HUES64 (cell line): ENCODE data around the gene CNRIP1. TPM values are rescaled to one million over a fixed set of nuclear protein-coding genes. Genes with fewer than 3 reads are reported as not detected.

Experiments used
- H3K27ac ChIP-seq: 2 replicates; pipeline ENCODE4 v1.7.0; 2013; ENCODE audit warnings: low read depth, low read length, inconsistent platforms
- H3K27me3 ChIP-seq: 2 replicates; pipeline ENCODE4 v1.6.1; 2013; ENCODE audit warnings: mild to moderate bottlenecking, low read length; ENCODE audit not compliant: insufficient read depth
- H3K36me3 ChIP-seq: 2 replicates; pipeline ENCODE4 v1.6.1; 2013; ENCODE audit warnings: mild to moderate bottlenecking, low read length; ENCODE audit not compliant: insufficient read depth
- H3K4me1 ChIP-seq: 2 replicates; pipeline ENCODE4 v1.6.1; 2013; ENCODE audit warnings: mild to moderate bottlenecking, low read length, moderate library complexity; ENCODE audit not compliant: insufficient read depth
- H3K4me3 ChIP-seq: 2 replicates; pipeline ENCODE4 v1.5.1; 2013; ENCODE audit warnings: mild to moderate bottlenecking, low read length, moderate library complexity
- H3K9ac ChIP-seq: 2 replicates; pipeline ENCODE4 v1.6.1; 2013; ENCODE audit warnings: mild to moderate bottlenecking, low read depth, low read length
- H3K9me3 ChIP-seq: 2 replicates; pipeline ENCODE4 v1.6.1; 2013; ENCODE audit warnings: low read depth, low read length; ENCODE audit not compliant: insufficient read depth
- WGBS: fragments of 150-250, 120-280 bp; methylation state at CpG from one replicate; pipeline ENCODE4 v1.1.7; 2013; ENCODE audit warnings: missing lambda C conversion rate; 5-methylcytosine and 5-hydroxymethylcytosine counted together
- polyA plus RNA-seq, 2 experiments: library from polyadenylated mRNA; stranded (reverse); fragments of 50-300 nt; gene quantifications; one replicate each; pipeline ENCODE4 v1.2.3, GENCODE V29; 2013

CNRIP1 gene, protein sequence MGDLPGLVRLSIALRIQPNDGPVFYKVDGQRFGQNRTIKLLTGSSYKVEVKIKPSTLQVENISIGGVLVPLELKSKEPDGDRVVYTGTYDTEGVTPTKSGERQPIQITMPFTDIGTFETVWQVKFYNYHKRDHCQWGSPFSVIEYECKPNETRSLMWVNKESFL
- 0.95 TPM for polyA plus RNA-seq (2013, experiment 1 of 2)
- polyA plus RNA-seq (2013, experiment 2 of 2): 1.7 TPM

DNA sequence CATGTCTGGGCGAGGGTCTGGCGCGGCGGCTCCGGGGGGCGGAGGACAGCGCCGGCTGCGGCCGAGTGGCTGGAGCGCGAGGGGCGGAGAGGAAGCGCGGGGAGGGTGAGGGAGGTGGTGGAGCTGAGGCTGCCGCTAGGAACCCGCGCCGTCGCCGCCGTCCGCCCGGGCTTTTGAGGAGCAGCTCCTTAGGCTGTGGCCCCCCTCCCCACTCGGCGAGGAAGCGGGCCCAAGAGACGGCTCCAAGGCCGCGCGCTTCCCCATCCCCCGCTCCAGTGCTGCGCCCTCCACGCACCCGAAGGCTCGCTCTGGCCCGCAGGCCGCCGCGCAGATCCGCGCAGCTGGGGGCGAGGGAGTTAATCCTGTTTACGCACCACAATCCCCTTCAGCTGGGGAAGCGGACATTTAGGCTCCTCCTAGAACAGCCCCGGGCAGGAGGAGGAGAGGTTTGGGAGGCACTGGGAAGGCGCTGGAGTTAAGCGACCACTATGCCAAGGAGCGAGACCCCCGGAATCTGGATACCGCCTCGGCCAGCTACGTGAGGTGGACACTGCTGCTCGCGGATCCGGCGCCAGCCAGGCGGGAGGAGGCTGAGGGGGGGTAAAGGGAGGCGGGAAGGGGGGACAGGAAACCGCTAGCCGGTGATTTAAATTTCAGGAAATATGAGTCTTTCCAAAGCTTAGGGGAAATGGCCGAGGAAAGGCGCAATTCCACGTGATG, at the start of gene CNRIP1:
CNRIP1 (minus strand) TSS at position 552 of the 720 bp plus-strand sequence; CDS start at position 3, 549 bp downstream.
- H3K27ac ChIP-seq: no peak within 1 kb of the TSS
- H3K4me3 ChIP-seq: peak within 1 kb of the TSS; percentile 63
- WGBS: under 1% methylated on average over 63 of the region's 64 CpGs
- H3K36me3 ChIP-seq: no peaks in the 10 kb centered on the region
- 0 out of 2 replicates have a peak, but pooled peaks cover 4% of the 10 kb centered on the region for H3K4me1 ChIP-seq
- H3K27me3 ChIP-seq: peaks cover 69% of the 10 kb centered on the region
- H3K9me3 ChIP-seq: no peaks in the 10 kb centered on the region
- H3K9ac ChIP-seq: peak within 1 kb of the TSS; percentile 20; the same call in 1 of the 2 replicates

DNA sequence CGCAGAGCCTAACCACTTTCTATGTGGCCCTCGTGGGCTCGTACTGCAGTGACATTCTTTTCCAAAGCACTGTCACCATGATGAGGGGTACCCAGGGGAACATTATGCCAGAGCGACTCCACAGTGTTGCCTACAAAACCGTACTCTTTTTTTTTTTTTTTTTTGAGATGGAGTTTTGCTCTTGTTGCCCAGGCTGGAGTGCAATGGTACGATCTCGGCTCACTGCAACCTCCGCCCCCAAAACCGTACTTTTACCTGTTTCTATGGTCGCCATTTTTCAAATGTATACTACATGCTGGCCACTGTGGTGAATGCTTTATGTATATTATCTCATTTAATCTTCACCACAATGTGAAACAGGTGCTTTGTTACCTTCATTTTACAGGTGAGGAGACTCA, 49.6 kb upstream of the CNRIP1 start:
- no peak overlapping the region for H3K27ac ChIP-seq
- no peaks in the 10 kb centered on the region for H3K4me1 ChIP-seq
- no peak overlapping the region for H3K4me3 ChIP-seq
- no peaks in the 10 kb centered on the region for H3K27me3 ChIP-seq
- H3K36me3 ChIP-seq: no peaks in the 10 kb centered on the region
- H3K9me3 ChIP-seq: no peaks in the 10 kb centered on the region
- 87% methylated on average over 10 of the region's 10 CpGs for WGBS
- H3K9ac ChIP-seq: no peak overlapping the region

DNA sequence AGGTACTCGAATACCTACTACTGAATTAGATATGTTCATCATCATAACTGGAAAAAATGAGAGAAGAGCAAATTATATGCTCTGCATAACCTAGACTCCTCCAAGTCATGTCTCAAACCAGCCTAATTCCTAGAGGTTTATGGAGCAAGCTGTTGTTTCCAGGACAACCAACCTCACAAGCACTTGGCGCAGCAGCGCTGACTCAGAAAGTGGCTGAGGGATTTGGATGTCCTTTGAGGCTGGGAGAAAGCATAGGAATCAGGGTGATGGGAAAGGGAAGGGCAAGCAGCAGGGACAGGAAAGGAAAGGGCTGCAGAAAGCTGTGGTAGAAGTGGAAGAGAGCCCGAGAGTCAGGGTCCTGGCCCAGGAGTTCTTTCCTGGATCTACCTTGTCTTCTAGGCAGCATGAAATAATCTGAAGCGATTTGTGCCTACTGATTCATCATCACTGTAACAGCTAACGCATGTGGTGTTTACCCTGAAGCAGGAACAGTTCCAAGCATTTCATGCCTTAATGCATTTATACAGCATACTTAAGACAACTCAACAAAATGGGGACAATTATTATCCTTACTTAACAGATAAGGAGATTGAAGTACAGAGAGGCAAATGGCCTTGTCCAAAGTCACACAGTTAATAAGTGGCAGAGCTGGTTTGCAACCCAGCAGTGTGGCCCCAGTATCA, 49.0 kb upstream of the CNRIP1 start:
- no peaks in the 10 kb centered on the region for H3K4me1 ChIP-seq
- no peak overlapping the region for H3K9ac ChIP-seq
- WGBS: 89% methylated on average over 5 of the region's 6 CpGs

DNA sequence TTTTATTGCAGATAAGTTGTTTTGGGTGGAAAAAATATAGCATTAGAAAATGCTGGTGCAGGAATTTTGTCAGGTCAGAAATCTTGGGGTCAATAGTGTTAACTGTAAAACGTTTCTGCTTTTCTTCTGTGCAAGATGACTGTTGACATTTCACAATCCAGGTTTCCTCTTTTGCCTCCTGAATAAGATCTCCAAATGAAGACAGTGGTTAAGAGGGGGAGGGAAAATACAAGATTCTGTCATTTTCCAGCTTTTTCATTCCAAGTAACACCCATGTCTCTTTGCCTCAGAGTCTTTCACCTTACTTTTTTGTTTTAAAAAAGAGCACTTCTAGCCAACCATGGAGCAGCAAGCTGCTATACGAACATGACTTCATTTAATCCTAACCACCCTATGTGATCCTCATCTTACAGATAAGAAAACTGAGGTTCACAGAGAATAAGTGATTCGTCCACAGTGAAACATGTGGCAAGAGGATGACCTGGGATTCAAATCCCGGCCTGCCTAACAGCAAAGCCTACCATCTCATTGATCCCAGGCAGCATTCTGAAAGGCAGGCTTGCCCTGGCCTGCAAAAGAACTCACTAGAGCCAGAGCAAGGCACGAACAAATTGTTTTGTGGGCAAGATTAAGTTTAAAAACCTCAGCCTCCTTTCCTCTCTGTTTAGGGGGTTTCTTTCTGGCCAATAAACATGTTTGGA, 48.4 kb upstream of the CNRIP1 start:
- no peak overlapping the region for H3K4me3 ChIP-seq
- H3K9me3 ChIP-seq: no peaks in the 10 kb centered on the region
- H3K9ac ChIP-seq: no peak overlapping the region
- no peaks in the 10 kb centered on the region for H3K4me1 ChIP-seq
- H3K27me3 ChIP-seq: 0 out of 2 replicates have a peak, but pooled peaks cover 2% of the 10 kb centered on the region
- H3K36me3 ChIP-seq: no peaks in the 10 kb centered on the region
- H3K27ac ChIP-seq: no peak overlapping the region
- WGBS: 81% methylated on average over 5 of the region's 5 CpGs

More for the DNA sequence above, 49.0 kb upstream of the CNRIP1 start:
- Histone ChIP-seq H3K27me3 (no peaks in the 10 kb centered on the region), H3K27ac (no peak overlapping the region), H3K36me3 (no peaks in the 10 kb centered on the region), H3K4me3 (no peak overlapping the region), H3K9me3 (no peaks in the 10 kb centered on the region)

DNA sequence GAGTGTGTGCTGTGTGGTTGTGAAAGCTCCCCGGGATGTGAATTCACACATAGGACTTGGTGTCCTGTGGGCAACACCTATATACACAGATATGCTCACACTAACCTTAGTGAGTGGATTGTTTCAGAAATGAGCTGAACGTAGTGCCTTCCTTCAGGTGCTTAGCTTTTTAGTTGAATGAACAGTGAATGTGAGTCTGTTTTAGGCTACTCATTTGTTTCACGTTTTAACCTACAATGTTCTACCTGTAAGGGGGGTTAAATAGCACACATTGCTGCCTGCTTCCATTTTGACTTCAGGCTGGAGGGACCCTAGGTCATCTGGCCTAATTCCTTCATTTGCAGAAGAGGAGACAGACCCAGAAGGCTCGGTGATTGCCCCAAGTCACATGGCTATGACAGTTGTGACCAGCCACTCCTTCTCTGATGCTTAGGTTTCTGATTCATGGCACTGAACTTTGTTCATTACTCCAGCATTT, 46.4 kb upstream of the CNRIP1 start:
- H3K27me3 ChIP-seq: 0 out of 2 replicates have a peak, but pooled peaks cover 5% of the 10 kb centered on the region
- H3K9me3 ChIP-seq: no peaks in the 10 kb centered on the region
- WGBS: 87% methylated on average over 3 of the region's 4 CpGs
- H3K36me3 ChIP-seq: no peaks in the 10 kb centered on the region
- H3K4me1 ChIP-seq: no peaks in the 10 kb centered on the region
- no peak overlapping the region for H3K9ac ChIP-seq
- H3K27ac ChIP-seq: no peak overlapping the region
- H3K4me3 ChIP-seq: no peak overlapping the region

DNA sequence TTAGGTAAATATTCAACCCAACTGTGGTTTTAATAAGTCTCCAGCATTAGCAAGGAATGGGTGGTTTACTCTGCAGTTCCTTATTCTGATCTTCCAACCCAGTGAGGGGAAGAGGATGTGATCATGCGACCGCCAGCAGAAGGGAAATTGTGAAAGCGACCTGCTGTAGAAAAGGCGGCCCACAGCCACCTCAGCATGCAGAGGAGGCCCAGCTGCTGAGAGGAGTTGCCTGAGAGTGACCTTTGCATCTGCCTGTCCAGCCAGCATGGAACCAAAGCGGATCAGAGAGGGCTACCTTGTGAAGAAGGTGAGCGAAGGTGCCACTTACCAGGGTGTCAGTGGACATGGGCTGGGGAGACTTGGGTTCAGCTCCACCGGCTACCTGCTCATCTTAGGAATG, 45.3 kb upstream of the CNRIP1 start, which contains the start of gene PLEK:
PLEK (plus strand) TSS at position 196 of the 400 bp plus-strand sequence; CDS start at position 266, 70 bp downstream.
- WGBS: 89% methylated on average over 7 of the region's 7 CpGs

DNA sequence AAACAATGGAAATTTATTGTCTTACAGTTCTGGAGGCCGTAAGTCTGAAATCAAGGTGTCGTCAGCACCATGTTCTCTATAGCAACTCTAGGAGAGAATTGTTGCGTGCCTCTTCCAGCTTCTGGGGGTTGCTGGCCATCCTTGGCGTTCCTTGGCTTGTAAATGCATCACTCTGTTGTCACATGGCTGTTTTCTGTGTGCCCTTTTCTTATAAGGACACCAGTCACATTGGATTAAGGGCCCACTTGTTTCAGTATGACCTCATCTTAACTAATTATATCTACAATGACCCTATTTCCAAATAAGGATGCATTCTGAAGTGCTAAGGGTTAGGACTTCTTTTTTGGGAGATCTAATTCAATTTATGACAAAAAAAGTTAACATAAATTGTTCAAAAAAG, 44.0 kb upstream of the CNRIP1 start:
- Histone ChIP-seq H3K4me3 (no peak overlapping the region), H3K27ac (no peak overlapping the region), H3K27me3 (0 out of 2 replicates have a peak, but pooled peaks cover 5% of the 10 kb centered on the region), H3K9me3 (no peaks in the 10 kb centered on the region), H3K4me1 (no peaks in the 10 kb centered on the region), H3K36me3 (no peaks in the 10 kb centered on the region), H3K9ac (no peak overlapping the region)
- 93% methylated on average over 4 of the region's 4 CpGs for WGBS

More for the DNA sequence above, 45.3 kb upstream of the CNRIP1 start, which contains the start of gene PLEK:
- H3K27ac ChIP-seq: no peak within 1 kb of the TSS
- H3K4me1 ChIP-seq: no peaks in the 10 kb centered on the region
- H3K9me3 ChIP-seq: no peaks in the 10 kb centered on the region
- H3K36me3 ChIP-seq: no peaks in the 10 kb centered on the region
- H3K4me3 ChIP-seq: no peak within 1 kb of the TSS
- 0 out of 2 replicates have a peak within 1 kb of the TSS, but pooled peaks have one; percentile 9 for H3K9ac ChIP-seq
- 0 out of 2 replicates have a peak, but pooled peaks cover 5% of the 10 kb centered on the region for H3K27me3 ChIP-seq

DNA sequence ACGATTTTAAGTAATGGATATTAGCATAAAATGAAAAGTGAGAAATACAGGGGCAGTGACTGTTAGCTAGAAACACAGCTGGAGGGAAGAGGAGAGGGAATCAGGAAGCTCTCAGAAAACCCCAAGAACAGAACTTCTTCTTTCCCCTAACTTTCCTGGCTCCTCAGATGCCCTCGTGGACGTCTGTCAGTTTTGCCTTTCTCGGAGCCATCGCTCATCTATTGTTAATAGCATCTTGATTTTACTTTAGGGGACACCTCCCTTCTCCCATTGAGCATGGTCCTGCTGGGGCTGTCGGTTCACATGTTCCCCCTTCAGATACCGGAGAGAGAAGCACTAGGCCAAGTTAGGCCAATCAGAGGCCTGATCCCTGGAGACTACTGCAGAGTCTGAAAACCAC, 43.0 kb upstream of the CNRIP1 start:
- Histone ChIP-seq H3K27ac (no peak overlapping the region), H3K4me1 (no peaks in the 10 kb centered on the region), H3K36me3 (no peaks in the 10 kb centered on the region), H3K27me3 (0 out of 2 replicates have a peak, but pooled peaks cover 5% of the 10 kb centered on the region), H3K4me3 (no peak overlapping the region), H3K9ac (no peak overlapping the region), H3K9me3 (no peaks in the 10 kb centered on the region)
- 94% methylated on average over 7 of the region's 7 CpGs for WGBS

DNA sequence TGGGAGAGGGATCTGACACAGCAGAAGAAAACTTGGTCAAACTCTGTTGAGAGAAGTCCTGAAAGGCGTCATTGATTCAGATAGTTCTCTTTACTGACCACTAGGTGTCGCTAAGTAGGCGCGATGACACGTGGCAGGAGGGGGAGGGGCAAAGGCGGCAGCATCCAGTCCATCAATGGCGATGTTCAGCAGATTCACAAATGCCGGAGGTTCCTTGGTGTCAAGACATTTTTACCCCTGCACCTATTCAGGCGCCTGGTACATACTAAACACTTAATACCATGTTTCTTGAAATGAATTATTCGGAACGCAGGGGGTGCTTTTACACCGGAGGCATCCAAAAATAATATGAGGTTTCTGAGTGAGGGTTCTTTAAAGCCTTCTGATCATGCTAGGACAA, 42.3 kb upstream of the CNRIP1 start:
- H3K27ac ChIP-seq: no peak overlapping the region
- no peak overlapping the region for H3K4me3 ChIP-seq
- no peak overlapping the region for H3K9ac ChIP-seq
- whole genome bisulfite sequencing: 36% methylated on average over 12 of the region's 12 CpGs
- H3K27me3 ChIP-seq: 0 out of 2 replicates have a peak, but pooled peaks cover 5% of the 10 kb centered on the region
- H3K36me3 ChIP-seq: no peaks in the 10 kb centered on the region
- no peaks in the 10 kb centered on the region for H3K4me1 ChIP-seq
- no peaks in the 10 kb centered on the region for H3K9me3 ChIP-seq

DNA sequence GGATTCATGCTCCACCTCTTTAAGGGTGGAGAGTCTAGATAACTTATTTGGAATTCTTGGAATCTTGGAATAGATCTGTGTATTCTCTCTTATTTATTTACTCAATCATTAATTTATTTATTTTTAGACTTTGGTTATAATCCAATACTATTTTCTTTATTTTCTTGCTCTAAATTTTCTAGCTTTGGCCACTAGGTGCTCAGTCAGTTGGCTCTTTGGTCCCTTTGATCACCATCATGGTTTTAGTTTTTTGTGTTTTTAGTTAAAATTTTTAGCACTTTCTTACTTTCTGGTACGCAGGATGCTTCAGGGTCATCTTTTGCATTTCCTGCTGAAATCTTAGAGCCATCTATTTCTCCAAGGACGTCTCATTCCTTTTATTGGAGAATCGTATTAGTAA, 40.1 kb upstream of the CNRIP1 start:
- Histone ChIP-seq H3K36me3 (no peaks in the 10 kb centered on the region), H3K27me3 (0 out of 2 replicates have a peak, but pooled peaks cover 5% of the 10 kb centered on the region), H3K9ac (no peak overlapping the region), H3K27ac (no peak overlapping the region), H3K4me1 (no peaks in the 10 kb centered on the region), H3K4me3 (no peak overlapping the region), H3K9me3 (no peaks in the 10 kb centered on the region)
- 79% methylated on average over 2 of the region's 3 CpGs for whole genome bisulfite sequencing
